ENCODE measurements around the gene SMIM11. TPM values are rescaled to one million over a fixed set of nuclear protein-coding genes. Genes with fewer than 3 reads are reported as not detected.

The SMIM11 gene
- total and polyA plus RNA-seq, 8 donors: 3.1 to 18.0 (median 7.5) TPM

DNA sequence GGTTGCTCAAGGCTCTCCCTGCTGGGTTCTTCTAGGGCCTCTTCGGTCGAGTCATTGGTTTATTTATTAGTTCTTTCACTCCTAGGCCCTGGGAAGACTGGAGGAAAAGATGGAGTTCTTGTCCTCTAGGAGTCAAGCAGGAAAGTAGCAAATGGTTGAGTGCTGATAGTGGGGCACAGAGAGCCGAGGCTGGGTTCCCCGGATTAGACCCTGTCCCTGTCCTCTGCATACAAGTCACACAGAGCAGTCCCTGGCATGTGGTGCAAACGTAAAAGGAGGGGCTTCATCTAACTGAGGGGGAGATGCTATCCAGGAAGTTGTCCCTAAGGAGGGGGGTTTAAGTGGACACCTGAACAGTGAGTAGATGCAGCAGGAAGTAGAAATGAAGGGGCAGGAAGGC lies 30.7 kb upstream of the SMIM11 start:
- intact Hi-C loops (cut with DNase I): no loop called here
- TF ChIP-seq, protein P1, sequence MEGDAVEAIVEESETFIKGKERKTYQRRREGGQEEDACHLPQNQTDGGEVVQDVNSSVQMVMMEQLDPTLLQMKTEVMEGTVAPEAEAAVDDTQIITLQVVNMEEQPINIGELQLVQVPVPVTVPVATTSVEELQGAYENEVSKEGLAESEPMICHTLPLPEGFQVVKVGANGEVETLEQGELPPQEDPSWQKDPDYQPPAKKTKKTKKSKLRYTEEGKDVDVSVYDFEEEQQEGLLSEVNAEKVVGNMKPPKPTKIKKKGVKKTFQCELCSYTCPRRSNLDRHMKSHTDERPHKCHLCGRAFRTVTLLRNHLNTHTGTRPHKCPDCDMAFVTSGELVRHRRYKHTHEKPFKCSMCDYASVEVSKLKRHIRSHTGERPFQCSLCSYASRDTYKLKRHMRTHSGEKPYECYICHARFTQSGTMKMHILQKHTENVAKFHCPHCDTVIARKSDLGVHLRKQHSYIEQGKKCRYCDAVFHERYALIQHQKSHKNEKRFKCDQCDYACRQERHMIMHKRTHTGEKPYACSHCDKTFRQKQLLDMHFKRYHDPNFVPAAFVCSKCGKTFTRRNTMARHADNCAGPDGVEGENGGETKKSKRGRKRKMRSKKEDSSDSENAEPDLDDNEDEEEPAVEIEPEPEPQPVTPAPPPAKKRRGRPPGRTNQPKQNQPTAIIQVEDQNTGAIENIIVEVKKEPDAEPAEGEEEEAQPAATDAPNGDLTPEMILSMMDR (IDR thresholded peaks at IDR 0.05): no peak
- Histone ChIP-seq H3K27ac (no peak overlapping the region), H3K27me3 (no peaks in the 10 kb centered on the region), H3K4me1 (peaks cover 0 to 9% of the 10 kb centered on the region in 2 donors), H3K36me3 (no peaks in the 10 kb centered on the region), H3K9me3 (no peaks in the 10 kb centered on the region), H3K4me3 (no peak overlapping the region)
- DNase-seq (no peak), ATAC-seq (no peak)

DNA sequence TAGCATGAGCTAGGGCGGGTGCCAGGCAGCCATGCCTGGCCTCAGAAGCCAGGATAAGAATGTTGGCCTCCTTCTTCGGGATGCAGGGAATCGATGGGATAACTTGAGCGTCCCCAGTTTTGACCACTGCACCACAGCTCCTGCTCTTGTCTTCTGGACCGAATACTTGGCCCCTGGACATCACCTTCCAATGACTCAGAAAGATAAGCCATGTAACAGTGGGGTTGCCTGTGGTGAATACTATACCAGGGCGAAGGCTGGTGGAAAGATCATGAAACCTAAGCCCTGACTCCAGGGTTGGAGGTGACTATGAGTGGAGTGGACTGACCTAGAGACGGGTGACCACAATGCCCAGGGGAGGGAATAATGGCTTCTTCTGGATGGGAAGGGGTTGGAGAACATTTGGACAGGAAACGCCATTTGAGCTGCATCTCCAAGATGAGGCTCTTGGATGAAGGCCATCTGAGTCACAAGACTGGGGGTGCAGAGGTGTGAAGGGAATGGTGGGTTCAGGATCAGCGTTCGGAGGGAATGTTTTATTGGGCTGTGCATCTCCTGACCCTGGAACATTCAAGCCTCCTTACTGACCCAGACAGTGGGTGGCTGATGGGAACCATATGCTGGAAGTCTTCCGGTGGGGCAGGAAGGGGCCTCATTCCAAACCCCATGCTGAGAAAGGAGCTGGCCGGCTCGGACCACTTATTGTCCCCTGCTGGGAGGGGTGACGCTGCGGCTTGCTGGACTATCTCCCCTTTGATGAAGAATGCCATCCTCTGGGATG lies 30.0 kb upstream of the SMIM11 start:
- ATAC-seq (no peak), DNase-seq (peak in 1 of 4 donors; percentile 76)
- H3K27me3 ChIP-seq: no peaks in the 10 kb centered on the region
- no peak overlapping the region for H3K4me3 ChIP-seq
- TF ChIP-seq, protein P1 (IDR thresholded peaks at IDR 0.05): no peak
- no peaks in the 10 kb centered on the region for H3K36me3 ChIP-seq
- H3K4me1 ChIP-seq: peaks cover 0 to 9% of the 10 kb centered on the region in 2 donors
- intact Hi-C loops (cut with DNase I): loop anchor here in 1 of 2 donors (5.0 kb wide), 1 partner anchor 423 kb away; no protein-coding TSS in a partner anchor
- H3K27ac ChIP-seq: peak overlapping the region in 1 of 2 donors; percentile 28
- no peaks in the 10 kb centered on the region for H3K9me3 ChIP-seq

DNA sequence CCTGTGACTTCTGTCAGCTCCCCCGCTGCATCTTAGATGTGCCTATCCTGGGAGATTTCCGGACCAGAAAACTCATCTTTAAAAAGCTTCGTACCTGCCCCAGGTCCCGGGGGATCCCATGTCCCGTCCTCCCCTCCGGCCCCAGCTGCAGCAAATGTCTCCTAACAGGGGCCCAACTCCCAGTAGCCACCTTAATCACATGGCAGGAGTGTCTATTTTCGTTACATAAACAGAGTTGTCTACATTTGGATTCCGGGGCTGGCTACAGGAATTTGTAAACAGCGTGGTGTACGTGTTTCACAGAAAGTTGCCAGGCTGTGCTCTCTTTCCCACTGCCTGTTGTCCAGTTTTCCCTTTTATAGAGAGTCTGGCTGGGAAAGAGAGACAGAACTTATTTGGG lies 29.4 kb upstream of the SMIM11 start:
- no peak for ATAC-seq
- Histone ChIP-seq H3K4me3 (no peak overlapping the region), H3K27me3 (no peaks in the 10 kb centered on the region), H3K9me3 (no peaks in the 10 kb centered on the region), H3K4me1 (peaks cover 0 to 9% of the 10 kb centered on the region in 2 donors), H3K36me3 (no peaks in the 10 kb centered on the region), H3K27ac (peak overlapping the region in 1 of 2 donors; percentile 28)
- DNase-seq: peak in 1 of 4 donors; percentile 53
- intact Hi-C loops (cut with DNase I): loop anchor here in 1 of 2 donors (5.0 kb wide), 1 partner anchor 424 kb away; no protein-coding TSS in a partner anchor
- TF ChIP-seq, protein P1 (IDR thresholded peaks at IDR 0.05): no peak

DNA sequence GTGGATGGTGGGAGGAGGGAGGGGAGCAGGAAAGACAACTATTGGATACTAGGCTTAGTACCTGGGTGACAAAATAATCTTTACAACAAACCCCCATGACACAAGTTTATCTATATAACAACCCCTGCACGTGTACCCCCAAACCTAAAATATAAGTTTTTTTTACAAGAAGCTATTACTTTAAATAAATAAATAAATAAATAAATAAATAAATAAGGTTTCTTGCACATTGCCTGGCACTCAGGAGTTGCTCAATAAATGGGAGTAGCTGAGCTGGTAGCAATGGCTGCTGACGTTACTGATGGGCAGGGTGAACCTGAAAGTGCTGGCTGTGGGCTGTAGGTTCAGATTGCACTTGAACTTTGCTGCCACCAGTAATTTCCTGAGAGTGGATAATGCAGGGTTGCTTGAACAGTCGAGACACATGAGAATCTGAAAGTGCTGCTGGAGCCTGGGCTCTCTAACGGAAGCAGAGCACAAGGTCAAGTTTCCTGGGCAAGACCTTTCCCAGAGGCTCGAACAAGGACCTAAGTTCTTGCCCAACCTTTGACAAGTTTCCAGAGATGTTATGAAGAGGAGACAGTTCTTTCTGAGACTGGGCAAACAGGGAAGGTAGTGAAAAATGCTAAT lies 26.3 kb upstream of the SMIM11 start:
- H3K4me1 ChIP-seq: peaks cover 0 to 9% of the 10 kb centered on the region in 2 donors
- DNase-seq: no peak
- H3K27ac ChIP-seq: no peak overlapping the region
- H3K36me3 ChIP-seq: no peaks in the 10 kb centered on the region
- no peak for ATAC-seq
- intact Hi-C loops (cut with DNase I): loop anchor here in 1 of 2 donors (5.0 kb wide), 1 partner anchor 427 kb away; no protein-coding TSS in a partner anchor
- H3K4me3 ChIP-seq: no peak overlapping the region
- TF ChIP-seq, protein P1 (IDR thresholded peaks at IDR 0.05): no peak
- H3K9me3 ChIP-seq: no peaks in the 10 kb centered on the region
- H3K27me3 ChIP-seq: no peaks in the 10 kb centered on the region

DNA sequence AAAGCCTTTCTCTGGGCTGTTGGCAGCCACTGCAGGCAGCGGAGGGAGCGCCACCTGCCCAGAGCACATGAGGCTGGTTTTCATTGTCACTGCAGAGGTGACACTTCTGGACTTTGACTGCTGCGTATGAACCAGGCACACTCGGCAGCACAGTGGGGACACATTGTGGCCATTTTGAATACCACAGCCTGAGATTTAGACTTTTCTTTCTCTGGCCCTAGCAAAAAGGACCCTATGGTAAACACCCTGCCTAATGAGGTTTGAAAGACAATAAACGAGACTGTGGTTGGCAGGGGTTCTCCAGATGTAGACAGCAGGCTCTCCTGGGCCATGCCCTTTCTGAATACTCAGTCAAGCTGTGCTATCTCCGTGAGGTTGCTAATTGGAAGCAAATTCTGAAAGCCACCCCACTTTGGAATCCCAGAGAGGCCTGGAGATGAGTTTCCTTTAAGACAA lies 23.5 kb upstream of the SMIM11 start:
- Histone ChIP-seq H3K4me3 (no peak overlapping the region), H3K27ac (no peak overlapping the region), H3K9me3 (no peaks in the 10 kb centered on the region), H3K27me3 (no peaks in the 10 kb centered on the region), H3K36me3 (no peaks in the 10 kb centered on the region), H3K4me1 (no peaks in the 10 kb centered on the region)
- ATAC-seq: peak; percentile 87
- DNase-seq: peak in 1 of 4 donors; percentile 77
- intact Hi-C loops (cut with DNase I): no loop called here
- TF ChIP-seq, protein P1 (IDR thresholded peaks at IDR 0.05): peak; percentile 20 to 24

Data from left lung (tissue), 10 donors.